Smooth muscle cell (in vitro differentiated cells): ENCODE results near the gene C12orf76. TPM values are rescaled to one million over a fixed set of nuclear protein-coding genes. Genes with fewer than 3 reads are reported as not detected.

Source experiments
- DNase-seq: peaks from one replicate; lab custom pipeline; 2025; ENCODE audit not compliant: unreplicated experiment; lab: John Stamatoyannopoulos, UW
- H2AFZ ChIP-seq: fragments of 200-600 bp; sonication (generic); 2 replicates; pipeline ENCODE4 v1.6.0; 2016; ENCODE audit warnings: antibody characterized with exemption, low read depth, mild to moderate bottlenecking
- H3F3A ChIP-seq: fragments of 200-600 bp; sonication (generic); 2 replicates; pipeline ENCODE4 v1.6.0; 2017; ENCODE audit warnings: antibody characterized with exemption, low read depth
- H3K27ac ChIP-seq: fragments of 200-600 bp; sonication (generic); 2 replicates; pipeline ENCODE4 v1.5.1; 2016; ENCODE audit warnings: low read depth, mild to moderate bottlenecking
- H3K27me3 ChIP-seq: fragments of 200-600 bp; sonication (generic); 2 replicates; pipeline ENCODE4 v1.6.1; 2016; ENCODE audit warnings: low read depth, mild to moderate bottlenecking
- H3K36me3 ChIP-seq: fragments of 200-600 bp; sonication (generic); 2 replicates; pipeline ENCODE4 v1.5.1; 2016; ENCODE audit warnings: low read depth
- H3K4me1 ChIP-seq: fragments of 200-600 bp; sonication (generic); 2 replicates; pipeline ENCODE4 v1.5.1; 2016; ENCODE audit warnings: low read depth
- H3K4me2 ChIP-seq: fragments of 200-600 bp; sonication (generic); 2 replicates; pipeline ENCODE4 v1.6.0; 2016; ENCODE audit warnings: mild to moderate bottlenecking
- H3K4me3 ChIP-seq: fragments of 200-600 bp; sonication (generic); 2 replicates; pipeline ENCODE4 v1.5.1; 2016; ENCODE audit warnings: mild to moderate bottlenecking
- H3K79me2 ChIP-seq: fragments of 200-600 bp; sonication (generic); 2 replicates; pipeline ENCODE4 v1.6.0; 2016; ENCODE audit warnings: low read depth, mild to moderate bottlenecking
- H3K9ac ChIP-seq: fragments of 200-600 bp; sonication (generic); 2 replicates; pipeline ENCODE4 v1.6.0; 2016; ENCODE audit warnings: low read depth
- H3K9me3 ChIP-seq: fragments of 200-600 bp; sonication (generic); replicated peaks from 2 replicates; pipeline ENCODE4 v1.5.1; 2016; ENCODE audit warnings: low read depth
- H4K20me1 ChIP-seq: fragments of 200-600 bp; sonication (generic); 2 replicates; pipeline ENCODE4 v1.6.0; 2016; ENCODE audit warnings: low read depth
- CTCF ChIP-seq: fragments of 200-600 bp; sonication (generic); IDR thresholded peaks from 2 replicates; pipeline ENCODE4 v1.5.1; 2017; ENCODE audit warnings: borderline replicate concordance, mild to moderate bottlenecking, antibody characterized with exemption; ENCODE audit not compliant: insufficient read depth, poor library complexity, severe bottlenecking
- WGBS: methylation state at CpG from one replicate; pipeline ENCODE4 v1.1.7; 2016; ENCODE audit warnings: low lambda C conversion rate; 5-methylcytosine and 5-hydroxymethylcytosine counted together
- polyA plus RNA-seq: library from polyadenylated mRNA; unstranded; fragments of >200 nt; fragmentation: Nextera tagmentation; extraction: Ambion mirVana; gene quantifications from 2 replicates; pipeline ENCODE4 v1.2.1, GENCODE V29; 2016
- total RNA-seq: library from RNA; depleted of rRNA; stranded (reverse); fragments of >200 nt; gene quantifications from 2 replicates; pipeline ENCODE4 v1.2.3, GENCODE V29; 2014

Gene C12orf76
- total and polyA plus RNA-seq, 2 experiments from 2014 or later: 10.0 to 12.0 TPM

GRCh38 chr12:110067531-110067930, 19.2 kb upstream of the C12orf76 start:
- H3K4me1 ChIP-seq: no peaks in the 10 kb centered on the region
- 95% methylated on average over 7 of the region's 7 CpGs for WGBS
- no peak for TF ChIP-seq CTCF
- no peaks in the 10 kb centered on the region for H3F3A ChIP-seq
- DNase-seq: no peak
- H3K4me2 ChIP-seq: no peak overlapping the region
- no peaks in the 10 kb centered on the region for H3K9me3 ChIP-seq
- no peaks in the 10 kb centered on the region for H3K27me3 ChIP-seq
- no peak overlapping the region for H3K4me3 ChIP-seq
- H3K36me3 ChIP-seq: no peaks in the 10 kb centered on the region
- H3K9ac ChIP-seq: no peak overlapping the region
- H3K27ac ChIP-seq: no peak overlapping the region
- H2AFZ ChIP-seq: no peak overlapping the region
- no peaks in the 10 kb centered on the region for H4K20me1 ChIP-seq
- no peaks in the 10 kb centered on the region for H3K79me2 ChIP-seq

- Histone ChIP-seq H3K4me3 (no peak overlapping the region), H3K9me3 (no peaks in the 10 kb centered on the region), H3K36me3 (no peaks in the 10 kb centered on the region), H3K27ac (no peak overlapping the region), H3K4me2 (no peak overlapping the region), H3K4me1 (no peaks in the 10 kb centered on the region), H3K9ac (no peak overlapping the region), H3K79me2 (no peaks in the 10 kb centered on the region), H2AFZ (no peak overlapping the region), H3K27me3 (no peaks in the 10 kb centered on the region), H4K20me1 (no peaks in the 10 kb centered on the region), H3F3A (no peaks in the 10 kb centered on the region)
- DNase-seq: no peak
- WGBS: 90% methylated on average over 2 of the region's 2 CpGs
- TF ChIP-seq CTCF: no peak
Observed at GRCh38 chr12:110065540-110065939, 17.2 kb upstream of the C12orf76 start.

- no peaks in the 10 kb centered on the region for H3K79me2 ChIP-seq
- H3K4me2 ChIP-seq: no peak overlapping the region
- 93% methylated on average over 2 of the region's 2 CpGs for WGBS
- no peak for DNase-seq
- no peak overlapping the region for H3K4me3 ChIP-seq
- no peak overlapping the region for H2AFZ ChIP-seq
- H3K36me3 ChIP-seq: no peaks in the 10 kb centered on the region
- no peak overlapping the region for H3K27ac ChIP-seq
- no peaks in the 10 kb centered on the region for H3K27me3 ChIP-seq
- no peaks in the 10 kb centered on the region for H3K4me1 ChIP-seq
- no peak for TF ChIP-seq CTCF
- no peak overlapping the region for H3K9ac ChIP-seq
- no peaks in the 10 kb centered on the region for H3K9me3 ChIP-seq
- no peaks in the 10 kb centered on the region for H3F3A ChIP-seq
- no peaks in the 10 kb centered on the region for H4K20me1 ChIP-seq
Observed at GRCh38 chr12:110062241-110062640, 13.9 kb upstream of the C12orf76 start.

- Histone ChIP-seq H3K4me1 (no peaks in the 10 kb centered on the region), H3K9ac (no peak overlapping the region), H3K27me3 (no peaks in the 10 kb centered on the region), H3K9me3 (no peaks in the 10 kb centered on the region), H3F3A (peaks cover 18% of the 10 kb centered on the region), H3K36me3 (no peaks in the 10 kb centered on the region), H3K79me2 (no peaks in the 10 kb centered on the region), H3K4me2 (no peak overlapping the region), H2AFZ (no peak overlapping the region), H3K4me3 (no peak overlapping the region), H4K20me1 (no peaks in the 10 kb centered on the region), H3K27ac (peak overlapping the region; percentile 39)
- no peak for TF ChIP-seq CTCF
- no peak for DNase-seq
- WGBS: 80% methylated on average over 2 of the region's 2 CpGs
Observed at GRCh38 chr12:110059651-110060000, 11.3 kb upstream of the C12orf76 start.
